Endothelial cell (in vitro differentiated cells): ENCODE measurements around the gene GALNT17. TPM values are rescaled to one million over a fixed set of nuclear protein-coding genes. Genes with fewer than 3 reads are reported as not detected.

Experiments used
- DNase-seq: peaks from one replicate; pipeline ENCODE4 v3.0.0; 2021; ENCODE audit warnings: low spot score
- H3K27ac Mint-ChIP-seq: one replicate; pipeline ENCODE4 v1.8.0; 2021; ENCODE audit warnings: mixed read lengths, inconsistent platforms; ENCODE audit not compliant: unreplicated experiment
- H3K27me3 Mint-ChIP-seq: one replicate; pipeline ENCODE4 v1.8.0; 2021; ENCODE audit warnings: mild to moderate bottlenecking, moderate library complexity, mixed read lengths, inconsistent platforms; ENCODE audit not compliant: unreplicated experiment
- H3K36me3 Mint-ChIP-seq: one replicate; pipeline ENCODE4 v1.8.0; 2021; ENCODE audit warnings: mild to moderate bottlenecking, low read depth, mixed read lengths, inconsistent platforms; ENCODE audit not compliant: unreplicated experiment
- H3K4me1 Mint-ChIP-seq: one replicate; pipeline ENCODE4 v1.8.0; 2021; ENCODE audit warnings: mild to moderate bottlenecking, mixed read lengths, inconsistent platforms; ENCODE audit not compliant: unreplicated experiment
- H3K4me3 Mint-ChIP-seq: one replicate; pipeline ENCODE4 v1.8.0; 2021; ENCODE audit warnings: mild to moderate bottlenecking, mixed read lengths, inconsistent platforms; ENCODE audit not compliant: unreplicated experiment
- H3K9me3 Mint-ChIP-seq: one replicate; pipeline ENCODE4 v1.8.0; 2021; ENCODE audit warnings: mixed read lengths, inconsistent platforms; ENCODE audit not compliant: unreplicated experiment
- total RNA-seq: library from RNA; stranded (reverse); fragmentation: NEBNext Ultra II Directional; extraction: Animal tissue kit (Norgen Biotek cat#: 25700); gene quantifications from one replicate; pipeline ENCODE4 v1.2.1, GENCODE V29; 2021; ENCODE audit not compliant: unreplicated experiment
- TF ChIP-seq, protein P1 (sequence below): fragments of 200-600 bp; sonication (generic); IDR thresholded peaks from one replicate; pipeline ENCODE4 v1.5.0; 2021; ENCODE audit warnings: antibody characterized with exemption; ENCODE audit not compliant: unreplicated experiment

The GALNT17 gene
- total RNA-seq, 1 donor from 2014 or later = 0.38 TPM

DNA sequence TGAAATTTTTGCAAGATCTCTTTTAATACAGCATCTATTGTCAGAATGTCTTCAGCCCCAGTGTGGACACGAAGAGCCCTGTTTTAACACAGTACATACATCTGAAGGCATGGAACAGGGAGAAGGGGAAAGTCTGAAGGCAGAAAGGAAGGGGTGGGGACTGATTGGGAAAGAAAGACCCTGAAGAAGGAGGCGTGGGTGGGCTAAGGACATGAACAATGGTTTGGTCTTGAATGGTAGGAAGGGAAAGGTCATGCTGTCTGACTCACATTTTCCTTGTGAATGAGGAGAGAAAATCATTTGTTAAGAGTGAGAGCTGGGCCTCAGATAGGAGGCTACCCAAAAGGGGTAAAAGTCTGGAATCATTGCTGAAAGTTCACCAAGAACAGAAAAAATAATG lies 297.1 kb downstream of the GALNT17 start:
- Mint-ChIP-seq H3K4me3 (no peak overlapping the region), H3K27ac (no peak overlapping the region), H3K27me3 (peaks cover 2% of the 10 kb centered on the region), H3K4me1 (no peaks in the 10 kb centered on the region), H3K9me3 (peaks cover 3% of the 10 kb centered on the region), H3K36me3 (peaks cover 6% of the 10 kb centered on the region)
- DNase-seq = no peak
- TF ChIP-seq, protein P1, sequence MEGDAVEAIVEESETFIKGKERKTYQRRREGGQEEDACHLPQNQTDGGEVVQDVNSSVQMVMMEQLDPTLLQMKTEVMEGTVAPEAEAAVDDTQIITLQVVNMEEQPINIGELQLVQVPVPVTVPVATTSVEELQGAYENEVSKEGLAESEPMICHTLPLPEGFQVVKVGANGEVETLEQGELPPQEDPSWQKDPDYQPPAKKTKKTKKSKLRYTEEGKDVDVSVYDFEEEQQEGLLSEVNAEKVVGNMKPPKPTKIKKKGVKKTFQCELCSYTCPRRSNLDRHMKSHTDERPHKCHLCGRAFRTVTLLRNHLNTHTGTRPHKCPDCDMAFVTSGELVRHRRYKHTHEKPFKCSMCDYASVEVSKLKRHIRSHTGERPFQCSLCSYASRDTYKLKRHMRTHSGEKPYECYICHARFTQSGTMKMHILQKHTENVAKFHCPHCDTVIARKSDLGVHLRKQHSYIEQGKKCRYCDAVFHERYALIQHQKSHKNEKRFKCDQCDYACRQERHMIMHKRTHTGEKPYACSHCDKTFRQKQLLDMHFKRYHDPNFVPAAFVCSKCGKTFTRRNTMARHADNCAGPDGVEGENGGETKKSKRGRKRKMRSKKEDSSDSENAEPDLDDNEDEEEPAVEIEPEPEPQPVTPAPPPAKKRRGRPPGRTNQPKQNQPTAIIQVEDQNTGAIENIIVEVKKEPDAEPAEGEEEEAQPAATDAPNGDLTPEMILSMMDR = no peak

DNA sequence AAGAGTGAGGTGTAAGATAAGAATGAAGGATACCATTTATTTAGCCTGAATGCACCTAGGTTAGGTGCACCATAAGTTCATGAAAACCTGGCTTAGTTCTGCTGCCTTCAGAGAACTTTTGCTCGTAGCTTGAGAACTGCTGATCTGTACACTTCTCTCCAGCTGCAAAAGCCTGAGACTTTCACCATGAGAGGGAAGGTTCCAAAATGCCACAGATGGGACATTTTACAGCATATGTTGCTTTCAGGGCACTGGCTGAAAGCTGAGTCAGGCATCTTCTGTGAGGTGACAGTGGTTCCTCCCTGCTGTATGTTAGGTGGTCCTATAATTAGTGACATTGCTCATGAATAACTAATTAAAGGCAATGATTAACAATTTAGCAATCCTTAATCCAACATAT lies 298.3 kb downstream of the GALNT17 start:
- DNase-seq = no peak
- Mint-ChIP-seq H3K9me3 (peaks cover 4% of the 10 kb centered on the region), H3K36me3 (peaks cover 6% of the 10 kb centered on the region), H3K27ac (no peak overlapping the region), H3K27me3 (peaks cover 2% of the 10 kb centered on the region), H3K4me1 (no peaks in the 10 kb centered on the region), H3K4me3 (no peak overlapping the region)
- TF ChIP-seq, protein P1 = no peak

DNA sequence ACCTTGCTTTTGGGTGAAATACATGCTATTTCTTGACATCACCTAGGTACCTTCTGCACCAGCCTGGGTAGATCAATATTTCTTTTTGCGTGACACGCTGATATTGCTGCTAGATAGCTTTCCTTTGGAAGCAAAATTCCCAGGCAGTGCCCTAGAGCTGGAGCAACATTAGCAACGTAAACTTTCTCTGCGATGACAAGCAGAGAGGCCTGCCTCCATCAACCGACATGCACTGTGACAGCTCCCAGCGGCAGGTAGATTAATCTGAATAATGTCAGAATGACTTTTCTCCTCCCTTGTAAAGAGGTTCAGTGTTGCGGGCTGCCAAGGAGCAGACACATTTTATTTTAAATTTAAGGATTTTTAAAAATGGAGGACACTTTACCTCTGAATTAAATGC lies 307.4 kb downstream of the GALNT17 start:
- TF ChIP-seq, protein P1 = no peak
- H3K36me3 Mint-ChIP-seq = peaks cover 2% of the 10 kb centered on the region

DNA sequence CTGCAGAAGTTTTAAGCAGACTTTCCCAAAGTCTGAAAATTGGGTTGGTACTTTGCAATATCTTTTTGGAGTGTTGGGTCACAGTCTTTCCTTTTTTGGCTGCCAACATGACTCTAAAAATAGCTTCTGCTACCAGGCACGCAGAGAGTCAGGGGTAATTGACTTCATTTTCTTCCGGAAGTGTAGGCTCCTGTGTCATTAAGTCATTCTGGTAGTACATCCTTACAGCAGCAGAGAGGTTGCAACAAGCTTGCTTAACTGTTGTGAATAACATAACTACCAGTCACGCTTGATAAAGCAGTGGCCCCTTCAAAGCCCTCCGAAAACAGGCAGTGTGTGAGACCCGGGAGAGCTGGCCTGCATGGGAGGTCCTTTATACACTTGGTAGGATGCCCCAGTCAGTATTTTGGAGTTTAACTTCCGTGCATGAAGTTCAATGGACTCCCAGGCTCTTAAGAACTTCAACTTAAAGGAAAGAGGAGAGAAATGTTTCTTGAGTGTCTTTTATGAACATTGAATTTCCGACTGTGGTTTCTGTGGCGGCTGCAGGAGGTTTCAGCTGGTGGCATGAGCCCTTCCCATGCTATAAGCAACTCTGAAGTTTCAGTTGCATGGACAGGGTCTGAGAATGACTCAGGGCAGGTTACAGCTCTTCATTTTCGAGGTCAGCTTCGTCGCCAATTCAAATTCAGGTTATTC lies 310.7 kb downstream of the GALNT17 start:
- Mint-ChIP-seq H3K4me1 (no peaks in the 10 kb centered on the region), H3K27ac (no peak overlapping the region), H3K4me3 (no peak overlapping the region), H3K9me3 (peaks cover 10% of the 10 kb centered on the region), H3K36me3 (peaks cover 2% of the 10 kb centered on the region), H3K27me3 (peaks cover 3% of the 10 kb centered on the region)
- TF ChIP-seq, protein P1 = no peak
- no peak for DNase-seq

More for the DNA sequence above, 307.4 kb downstream of the GALNT17 start:
- Mint-ChIP-seq H3K4me1 (no peaks in the 10 kb centered on the region), H3K9me3 (peaks cover 19% of the 10 kb centered on the region), H3K4me3 (no peak overlapping the region), H3K27ac (no peak overlapping the region), H3K27me3 (no peaks in the 10 kb centered on the region)
- no peak for DNase-seq

DNA sequence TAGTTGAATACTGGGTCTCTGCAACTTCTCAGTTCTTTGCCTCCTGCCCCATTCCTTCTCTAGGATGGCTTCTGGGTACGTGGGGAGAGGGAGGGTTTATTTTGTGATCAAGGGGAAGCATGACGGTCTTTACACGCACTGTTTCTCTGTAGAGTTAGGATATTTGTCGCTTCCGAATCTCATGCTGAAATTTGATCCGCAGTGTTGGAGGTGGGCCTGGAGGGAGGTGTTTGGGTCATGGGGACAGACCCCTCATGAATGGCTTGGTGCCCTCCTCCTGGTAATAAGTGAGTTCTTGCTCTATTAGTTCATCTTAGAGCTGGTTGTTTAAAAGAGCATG lies 311.2 kb downstream of the GALNT17 start:
- H3K9me3 Mint-ChIP-seq = peaks cover 10% of the 10 kb centered on the region
- H3K4me3 Mint-ChIP-seq = no peak overlapping the region
- H3K27me3 Mint-ChIP-seq = peaks cover 3% of the 10 kb centered on the region
- H3K4me1 Mint-ChIP-seq = no peaks in the 10 kb centered on the region
- TF ChIP-seq, protein P1 = no peak
- DNase-seq = no peak
- peaks cover 2% of the 10 kb centered on the region for H3K36me3 Mint-ChIP-seq
- H3K27ac Mint-ChIP-seq = no peak overlapping the region
